Middle frontal gyrus (tissue), 1 donor: ENCODE measurements around the gene FOXO3.
"Not testable (repeated sequence)": the region's sequence is repeated elsewhere in the genome, so short reads cannot be mapped to it uniquely, and the experiment has no call there.

Experiments used
- DNase-seq: peaks from one replicate; pipeline ENCODE4 v3.0.0-alpha.2; 2015; ENCODE audit warnings: low spot score; ENCODE audit errors: extremely low spot score

Gene FOXO3

DNA sequence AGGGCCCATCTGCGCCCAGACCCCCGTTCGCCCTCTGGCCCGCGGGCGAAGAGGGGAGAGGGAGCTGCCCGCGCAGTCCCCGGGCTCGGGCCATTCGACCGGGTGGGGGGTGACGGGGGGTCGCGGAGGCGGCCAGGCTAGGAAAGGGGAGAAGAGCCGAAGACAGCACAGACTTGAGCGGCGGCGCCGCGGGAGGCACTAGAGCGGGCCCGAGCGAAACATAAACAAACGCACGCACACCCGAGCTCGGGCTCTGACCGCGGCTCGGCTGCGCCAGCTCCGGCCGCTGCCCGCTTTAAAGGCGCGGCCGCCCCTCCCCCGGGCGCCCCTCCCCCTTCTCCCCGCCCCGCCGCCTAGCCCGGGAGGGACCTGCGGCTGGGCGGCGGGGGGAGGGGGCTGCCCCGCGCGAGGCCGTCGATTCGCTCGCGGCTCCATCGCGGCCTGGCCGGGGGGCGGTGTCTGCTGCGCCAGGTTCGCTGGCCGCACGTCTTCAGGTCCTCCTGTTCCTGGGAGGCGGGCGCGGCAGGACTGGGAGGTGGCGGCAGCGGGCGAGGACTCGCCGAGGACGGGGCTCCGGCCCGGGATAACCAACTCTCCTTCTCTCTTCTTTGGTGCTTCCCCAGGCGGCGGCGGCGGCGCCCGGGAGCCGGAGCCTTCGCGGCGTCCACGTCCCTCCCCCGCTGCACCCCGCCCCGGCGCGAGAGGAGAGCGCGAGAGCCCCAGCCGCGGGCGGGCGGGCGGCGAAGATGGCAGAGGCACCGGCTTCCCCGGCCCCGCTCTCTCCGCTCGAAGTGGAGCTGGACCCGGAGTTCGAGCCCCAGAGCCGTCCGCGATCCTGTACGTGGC, at the start of gene FOXO3:
Gene FOXO3 (plus strand): TSS at position 455 of the 846 bp plus-strand sequence. CDS start 292 bp downstream, at position 747.
- peak; percentile 75 for DNase-seq

DNA sequence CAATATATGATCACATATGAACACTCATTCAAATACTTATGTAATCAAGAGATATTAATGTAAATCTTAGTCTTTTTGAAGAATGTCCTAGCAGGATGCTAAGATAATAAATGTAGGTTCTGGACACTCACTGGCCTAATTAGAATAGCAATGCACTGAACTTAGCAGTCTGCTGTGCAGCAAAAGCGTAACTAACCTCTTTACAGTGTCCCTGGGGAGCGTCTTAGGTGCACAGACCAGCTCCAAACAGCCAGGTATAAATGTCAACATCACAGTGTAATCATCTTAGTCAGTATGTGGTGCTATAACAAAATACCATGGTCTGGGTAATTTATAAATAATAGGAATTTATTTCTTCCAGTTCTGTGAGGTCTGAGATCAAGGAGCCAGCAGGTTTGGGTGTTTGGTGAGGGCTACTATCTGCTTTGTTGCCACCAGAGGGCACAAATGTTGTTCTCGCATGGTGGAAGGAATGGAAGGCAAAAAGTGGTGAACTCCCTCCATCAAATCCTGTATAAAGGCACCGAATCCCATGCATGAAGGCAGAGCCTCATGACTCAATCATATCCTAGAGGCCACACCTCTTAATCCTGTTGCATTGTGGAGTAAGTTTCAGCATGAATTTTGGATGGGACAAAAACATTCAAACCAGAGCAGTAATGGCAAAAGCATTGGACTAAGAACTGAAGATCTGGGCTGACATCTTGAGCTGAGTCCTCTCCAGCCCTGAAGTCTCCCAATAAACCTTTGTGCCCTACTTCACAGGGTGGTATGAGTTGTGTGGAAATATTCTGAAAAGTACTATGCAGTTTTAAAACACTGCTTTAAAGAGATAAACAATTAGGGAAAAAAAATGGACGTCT, 41.8 kb upstream of the FOXO3 start:
- no peak for DNase-seq

DNA sequence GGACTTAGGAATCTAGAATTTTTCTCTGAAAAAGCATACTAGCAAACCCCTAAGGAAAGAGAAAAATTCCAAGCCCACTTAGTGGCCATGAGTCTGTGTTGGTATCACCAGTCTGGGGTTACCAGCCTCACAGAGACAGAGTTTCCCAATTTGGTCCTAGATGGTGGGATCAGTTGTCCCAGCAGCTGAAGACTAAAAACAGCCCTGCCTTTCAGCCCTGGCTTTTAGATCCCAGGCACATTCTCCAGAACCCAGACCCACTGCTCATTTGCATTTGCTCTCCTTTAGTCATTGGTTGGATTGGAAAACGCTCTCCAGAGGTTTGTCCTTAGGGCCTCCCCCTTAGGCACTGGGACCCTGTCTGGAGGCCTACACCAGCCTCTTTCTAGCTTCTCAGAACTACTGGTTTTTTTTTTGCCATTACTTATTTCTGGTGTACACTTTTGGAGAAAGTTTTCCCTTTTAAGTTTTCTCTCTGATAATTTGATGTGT, 39.1 kb upstream of the FOXO3 start:
- DNase-seq: no peak

DNA sequence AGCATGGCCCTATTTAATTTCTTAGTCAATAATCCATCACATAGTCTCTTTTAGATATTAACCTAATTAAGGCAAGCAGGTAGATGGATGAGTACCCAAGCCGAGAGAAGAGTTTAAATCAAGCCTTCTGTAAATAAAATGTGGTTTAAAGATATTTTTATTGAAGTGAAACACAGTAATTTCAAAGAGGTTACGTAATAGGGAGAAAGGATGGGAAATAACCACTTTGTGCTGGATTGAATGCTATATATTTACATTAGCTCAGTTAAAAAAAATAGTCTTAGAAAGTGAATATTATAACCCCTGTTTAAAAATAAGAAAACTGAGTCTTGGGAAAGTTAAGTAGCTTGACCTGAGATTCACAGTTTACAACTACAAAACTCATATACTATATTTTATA, 37.0 kb upstream of the FOXO3 start:
- no peak for DNase-seq

DNA sequence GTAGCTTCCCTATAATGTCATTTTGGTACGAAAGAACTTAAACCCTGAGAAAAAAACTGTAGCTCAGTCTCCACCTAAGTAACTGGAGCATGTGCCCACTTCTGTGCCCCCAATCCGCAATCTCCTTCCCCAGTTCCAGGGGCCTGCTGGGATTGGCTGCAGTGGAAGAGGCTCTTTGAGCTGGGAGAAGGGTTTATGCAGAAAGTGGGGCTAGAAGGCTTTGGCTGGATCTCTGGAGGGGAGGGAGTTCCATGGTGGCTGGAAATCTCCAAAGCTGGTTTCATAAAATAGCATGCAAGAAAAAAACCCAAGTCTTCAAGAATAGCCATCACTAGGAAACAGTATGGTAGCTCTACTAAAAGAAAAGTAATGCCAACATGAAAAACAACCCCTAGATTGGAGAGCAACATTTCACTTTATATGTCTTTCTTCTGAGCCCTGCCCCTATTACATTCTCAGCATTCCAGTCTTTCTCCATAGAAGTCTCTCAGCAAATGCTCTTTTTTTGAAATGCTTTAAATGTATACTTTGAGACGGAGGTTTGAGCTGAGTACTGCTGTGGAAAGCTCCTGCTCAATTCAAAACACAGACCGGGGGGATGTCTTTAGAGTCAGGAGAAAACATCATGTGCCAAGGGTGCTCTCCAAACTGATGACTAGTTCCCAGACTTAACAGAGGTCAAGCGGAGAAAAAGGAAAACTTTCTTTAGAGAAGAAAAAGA, 36.0 kb upstream of the FOXO3 start:
- DNase-seq: no peak

DNA sequence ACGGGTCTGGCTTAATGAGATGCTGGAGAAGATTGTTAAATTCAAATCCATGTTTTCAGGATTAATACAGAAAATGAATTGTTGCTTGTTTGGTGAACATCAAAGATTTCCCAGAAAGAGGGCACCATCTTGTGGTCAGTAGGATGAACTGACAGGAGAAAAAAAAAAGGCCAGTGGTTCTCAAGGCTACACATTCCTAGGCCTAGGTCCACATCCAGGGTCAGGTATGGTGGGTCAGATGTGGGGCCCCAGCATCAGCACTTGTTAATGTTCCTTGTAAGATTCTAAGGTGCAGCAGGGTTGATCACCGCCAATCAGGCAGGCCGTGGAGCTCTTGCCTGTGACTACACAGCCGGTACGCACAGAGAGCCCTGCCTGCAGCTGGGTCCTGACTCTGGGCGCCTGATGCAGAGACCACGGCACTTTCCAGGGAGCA, 34.0 kb upstream of the FOXO3 start:
- DNase-seq: no peak

DNA sequence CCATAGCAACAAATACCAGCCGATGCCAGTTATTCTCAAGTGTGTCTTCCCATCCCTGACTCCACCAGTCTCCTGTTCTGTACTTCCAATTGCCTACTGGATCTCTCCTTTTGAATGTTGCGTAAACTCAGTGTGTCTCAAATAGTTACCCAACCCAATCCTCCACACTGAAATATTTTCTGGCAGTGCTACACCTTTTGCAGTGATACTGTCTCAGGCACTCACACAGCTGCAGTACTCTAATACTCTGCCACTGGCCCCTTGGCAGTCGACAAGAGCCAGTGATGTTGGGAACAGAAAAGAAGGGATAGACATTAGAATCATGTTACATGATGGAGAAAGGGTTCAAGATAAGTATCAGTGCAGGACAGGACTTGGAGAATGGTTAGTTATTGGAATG, 31.8 kb upstream of the FOXO3 start:
- no peak for DNase-seq

DNA sequence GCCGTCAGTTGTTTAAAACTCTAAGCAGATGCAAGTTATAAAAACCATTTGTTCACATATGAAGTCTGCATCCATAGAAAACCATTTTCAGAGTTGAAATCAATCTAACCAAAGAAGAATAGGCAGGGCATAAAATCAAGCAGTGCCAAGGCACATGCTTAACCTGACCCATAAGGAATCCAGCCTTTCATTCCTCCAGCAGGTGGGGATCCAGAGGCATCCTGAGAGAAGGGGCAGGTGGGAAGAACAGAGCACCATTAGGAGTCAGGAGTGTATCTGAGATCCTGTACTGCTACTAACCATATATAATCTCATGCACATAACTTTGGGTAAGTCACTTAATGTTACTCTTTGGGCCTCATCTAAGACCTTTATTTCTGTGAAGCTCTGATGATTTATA, 29.4 kb upstream of the FOXO3 start:
- DNase-seq: no peak

DNA sequence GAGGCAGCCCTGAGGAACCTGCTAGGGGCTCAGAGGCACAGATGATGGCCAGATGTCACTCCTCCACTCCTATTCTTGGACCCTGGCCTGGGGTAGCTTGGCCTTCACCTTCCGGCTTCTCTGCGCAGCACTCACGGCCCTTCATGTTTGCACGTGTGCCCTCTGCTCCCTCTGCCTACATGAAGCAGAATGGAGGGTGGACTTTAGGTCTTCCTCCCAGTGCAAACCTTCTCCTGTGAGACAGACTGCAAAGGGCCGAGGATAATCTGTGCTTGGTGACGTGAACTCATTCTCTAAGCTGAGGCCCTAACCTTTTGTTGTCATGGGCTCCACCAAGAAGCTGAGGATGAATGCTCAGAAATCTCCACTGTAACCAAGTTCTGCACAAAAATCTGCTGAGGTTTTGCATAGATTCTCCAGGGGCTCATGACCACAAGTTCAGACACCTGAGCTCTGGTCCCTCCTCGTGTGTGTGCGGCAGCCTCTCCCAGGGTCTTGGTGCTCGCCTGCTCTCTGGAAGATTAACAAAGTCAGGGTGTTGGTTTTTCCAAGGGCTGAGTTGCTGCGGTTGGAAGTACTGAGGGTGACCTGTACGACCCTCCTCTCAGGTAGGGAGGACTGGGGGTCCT, 25.5 kb upstream of the FOXO3 start:
- DNase-seq: no peak

DNA sequence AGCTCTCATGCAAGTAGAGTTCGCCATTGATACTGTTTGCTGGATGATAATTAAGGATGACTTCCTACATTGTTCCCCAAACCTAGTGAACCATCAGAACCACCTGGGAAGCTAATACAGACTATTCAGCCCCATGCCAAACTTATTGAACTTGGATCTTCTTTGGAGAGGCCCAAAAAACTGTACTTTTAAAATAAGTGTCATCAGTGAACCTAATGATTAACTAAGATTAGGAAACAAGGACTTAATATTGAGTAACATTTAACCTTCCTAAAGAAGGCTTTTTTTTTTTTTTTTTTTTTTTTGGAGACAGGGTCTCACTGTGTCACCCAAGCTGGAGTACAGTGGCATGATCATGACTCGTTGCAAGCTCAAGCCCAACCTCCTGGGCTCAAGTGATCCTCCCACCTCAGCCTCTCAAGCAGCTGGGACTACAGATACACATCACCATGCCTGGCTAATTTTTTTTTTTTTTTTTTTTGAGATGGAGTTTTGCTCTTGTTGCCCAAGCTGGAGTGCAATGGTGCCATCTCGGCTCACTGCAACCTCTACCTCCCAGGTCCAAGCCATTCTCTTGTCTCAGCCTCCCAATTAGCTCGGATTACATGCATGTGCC, 24.7 kb upstream of the FOXO3 start:
- DNase-seq: not testable (repeated sequence)

DNA sequence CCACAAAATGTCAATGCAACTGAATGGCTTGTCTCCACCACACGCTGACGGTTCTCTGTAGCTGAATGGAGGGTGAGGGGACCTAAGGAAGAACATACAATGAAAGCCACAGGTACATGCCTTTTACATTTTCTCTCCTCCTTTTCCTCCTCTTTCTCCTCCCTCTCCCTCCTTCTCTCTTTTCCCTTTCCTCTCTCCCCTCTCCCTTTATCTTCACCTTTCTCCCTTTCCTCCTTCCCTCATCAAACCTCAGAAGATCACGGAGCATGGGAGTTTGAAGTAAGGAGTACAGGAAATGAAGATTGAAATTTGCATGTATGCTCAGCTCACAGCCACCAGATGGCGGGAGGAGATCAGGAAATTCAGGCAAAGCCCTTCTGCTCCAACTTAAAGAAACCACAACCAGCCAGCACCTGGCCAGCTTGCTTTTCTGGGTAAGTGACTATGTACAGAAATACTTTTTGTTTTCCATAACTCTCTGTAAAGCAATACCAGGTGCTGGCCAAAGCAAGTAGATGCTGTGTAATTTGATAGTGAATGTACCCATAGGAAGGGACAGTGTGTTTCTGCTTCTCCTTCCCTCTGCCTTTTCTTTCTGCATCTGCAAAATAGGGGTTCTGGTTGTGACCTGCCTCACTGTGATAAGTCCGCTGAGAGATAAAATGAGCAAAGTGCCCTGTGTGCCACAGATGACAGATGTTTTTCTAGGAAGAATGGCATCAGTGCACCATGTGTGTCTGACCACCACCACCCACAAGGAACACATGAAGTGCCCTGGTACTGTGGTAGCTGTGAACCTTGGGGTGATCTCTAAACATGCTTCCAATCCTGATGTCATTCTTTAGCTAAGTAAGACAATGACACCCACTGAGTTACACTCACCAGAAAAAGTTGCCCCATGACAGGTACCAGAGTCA, 18.6 kb upstream of the FOXO3 start:
- DNase-seq: peak; percentile 76

DNA sequence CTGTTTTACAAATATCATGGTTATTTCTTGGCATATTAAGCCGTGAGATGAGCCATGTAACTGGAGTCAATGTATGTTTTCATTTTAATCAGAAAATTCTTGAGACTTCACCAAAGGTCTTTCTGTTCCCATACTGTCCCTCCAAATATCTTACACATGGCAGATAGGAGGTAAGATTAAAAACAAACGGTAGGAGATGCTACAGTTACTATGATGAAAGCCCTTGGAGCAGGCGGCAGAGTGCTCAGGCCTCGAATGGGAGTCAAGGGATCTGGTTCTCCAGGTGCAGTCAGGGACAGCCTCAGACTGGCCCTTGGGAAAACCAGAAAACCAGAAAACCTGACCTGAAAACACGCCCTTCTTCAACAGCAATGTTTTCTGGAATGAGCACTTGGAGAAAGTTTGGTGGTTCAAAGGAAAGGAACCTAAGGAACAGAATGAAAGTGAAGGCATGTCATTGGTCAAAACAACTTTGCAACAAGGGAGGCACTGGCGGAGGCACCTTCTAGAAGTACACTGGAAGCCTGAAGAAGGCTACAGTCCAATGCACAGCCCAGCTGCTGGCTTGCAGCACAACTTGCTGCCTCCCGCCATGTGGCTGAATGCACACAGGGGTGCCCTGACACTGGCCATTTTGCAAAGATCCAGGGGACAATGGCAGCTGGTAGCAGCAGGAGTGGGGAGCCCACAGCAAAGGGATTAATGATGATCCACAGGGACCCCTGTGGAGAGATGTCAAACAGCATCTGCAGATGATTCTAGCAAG, 17.4 kb upstream of the FOXO3 start:
- no peak for DNase-seq

DNA sequence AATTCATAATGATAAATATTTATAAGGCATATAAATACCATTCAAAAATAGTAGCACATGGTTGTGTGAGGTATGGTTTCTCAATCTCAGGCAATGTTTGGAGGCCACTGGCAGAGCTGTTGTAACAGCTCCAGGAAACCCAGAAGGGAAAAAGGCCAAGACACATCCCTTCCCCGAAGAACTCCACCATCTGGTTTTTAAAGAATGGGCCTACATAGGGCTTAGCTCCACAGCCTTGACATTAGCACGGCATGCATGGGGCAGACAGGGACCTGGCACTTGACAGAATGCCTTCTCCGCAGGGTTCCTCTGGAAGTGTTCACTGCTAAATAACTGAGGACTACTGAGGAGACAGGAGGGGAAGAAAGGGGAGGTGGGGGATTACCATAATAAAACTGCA, 16.1 kb upstream of the FOXO3 start:
- DNase-seq: no peak

DNA sequence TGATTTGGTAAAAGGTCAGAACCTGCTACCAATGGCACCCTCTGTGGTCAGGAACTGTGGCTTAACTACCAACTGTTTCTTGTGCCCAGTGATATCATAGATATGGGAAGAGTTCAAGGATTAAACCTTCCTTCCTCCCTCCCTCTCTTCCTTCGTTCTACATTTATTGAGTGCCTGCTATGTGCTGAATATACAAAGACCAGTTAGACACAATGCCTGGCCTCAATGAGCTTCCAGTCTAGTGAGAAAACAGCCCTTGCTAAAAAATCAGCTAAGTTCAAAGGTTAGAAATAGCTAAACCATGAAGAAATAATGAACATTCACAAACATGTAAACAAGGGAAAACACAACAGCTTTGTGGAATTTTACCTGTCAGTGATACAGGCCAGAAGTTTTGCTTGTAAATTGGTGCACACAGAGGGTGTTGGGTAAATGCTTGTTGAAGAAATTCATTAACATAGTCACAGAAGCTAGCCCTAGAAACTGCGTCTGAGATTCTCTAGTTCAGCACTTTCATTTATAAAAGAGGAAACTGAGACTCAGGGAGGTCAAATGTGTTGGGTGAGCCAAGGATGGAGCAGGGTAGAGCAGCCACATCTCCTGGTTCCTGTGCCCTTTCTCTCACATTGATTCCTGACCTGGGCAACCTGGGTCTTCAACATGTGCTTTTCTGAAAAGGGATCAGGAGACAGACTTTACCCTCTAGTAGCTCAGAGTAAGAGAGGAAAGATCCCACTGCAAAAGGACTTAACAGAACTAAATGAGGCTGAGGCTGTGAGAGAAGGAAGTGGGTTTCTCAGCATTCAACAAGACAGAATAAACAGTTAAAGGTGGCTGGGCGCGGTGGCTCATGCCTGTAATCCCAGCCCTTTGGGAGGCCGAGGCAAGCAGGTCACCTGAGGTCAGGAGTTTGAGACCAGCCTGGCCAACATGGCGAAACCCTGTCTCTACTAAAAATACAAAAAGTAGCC, 14.4 kb upstream of the FOXO3 start:
- no peak for DNase-seq

DNA sequence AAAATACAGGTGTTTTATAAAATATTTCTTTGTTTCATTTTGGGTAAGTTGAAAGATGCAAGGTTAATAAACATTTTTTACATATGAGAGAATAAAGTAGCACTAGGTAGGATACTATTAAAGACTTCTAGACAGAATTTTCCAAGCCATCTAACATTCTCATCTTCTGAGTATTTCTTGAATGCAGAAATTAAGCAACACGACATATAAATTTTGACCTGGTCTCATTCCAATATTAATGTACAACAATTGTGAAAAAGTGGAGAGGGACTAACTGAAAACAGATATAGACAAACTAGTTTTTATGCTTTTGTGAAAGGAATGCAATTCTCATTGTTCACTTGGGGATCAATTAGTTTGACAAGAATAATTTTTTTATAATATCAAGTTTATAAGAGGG, 11.5 kb upstream of the FOXO3 start:
- DNase-seq: no peak

DNA sequence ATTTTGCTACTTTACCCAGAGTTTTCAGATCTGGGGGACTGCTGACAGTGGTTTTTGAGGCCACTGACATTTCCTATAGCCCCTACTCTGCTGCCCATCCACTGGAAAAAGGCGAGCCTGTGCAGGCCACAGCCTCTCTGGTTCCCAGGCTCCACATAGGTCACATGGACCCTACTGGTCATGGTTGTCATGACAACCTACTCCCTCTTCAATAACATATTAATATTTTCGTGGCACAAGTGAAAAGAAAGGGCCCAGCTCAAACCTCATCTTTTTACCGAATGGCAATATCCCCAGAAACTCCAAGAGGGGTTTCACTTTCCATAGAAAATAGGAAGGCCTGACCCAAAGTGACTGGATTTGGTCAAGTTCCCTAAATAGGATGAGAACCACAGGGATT, 11.0 kb upstream of the FOXO3 start:
- no peak for DNase-seq

DNA sequence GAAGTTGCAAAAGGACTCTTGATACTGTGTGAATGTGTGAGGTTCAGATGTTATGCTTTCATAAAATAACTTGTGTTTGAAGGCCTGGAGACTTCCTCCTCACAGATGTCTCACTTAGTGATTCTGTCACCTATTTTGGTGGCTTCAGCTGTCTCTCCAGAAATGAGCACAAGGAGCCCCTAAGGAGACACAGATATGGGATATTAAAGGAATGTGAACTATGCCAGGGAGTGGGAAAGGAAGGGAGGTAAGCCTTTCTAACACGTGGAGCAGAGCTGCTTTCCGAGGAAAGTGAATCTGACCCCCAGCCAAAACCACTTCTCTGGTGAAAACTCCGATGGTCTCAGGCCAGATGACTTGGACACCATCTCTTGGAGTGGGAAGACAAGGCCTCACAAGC, 10.5 kb upstream of the FOXO3 start:
- DNase-seq: no peak
